Cardiac atrium fibroblast (primary cell): Measurements from ENCODE around the gene RFC2. TPM values are rescaled to one million over a fixed set of nuclear protein-coding genes. Genes with fewer than 3 reads are reported as not detected.

Experiments
- total RNA-seq: library from RNA; depleted of rRNA; stranded (reverse); fragments of >200 nt; gene quantifications from 2 replicates; pipeline ENCODE4 v1.2.3, GENCODE V29; 2015

The RFC2 gene
- total RNA-seq: 9.9 and 15.6 TPM in 2 replicates

DNA sequence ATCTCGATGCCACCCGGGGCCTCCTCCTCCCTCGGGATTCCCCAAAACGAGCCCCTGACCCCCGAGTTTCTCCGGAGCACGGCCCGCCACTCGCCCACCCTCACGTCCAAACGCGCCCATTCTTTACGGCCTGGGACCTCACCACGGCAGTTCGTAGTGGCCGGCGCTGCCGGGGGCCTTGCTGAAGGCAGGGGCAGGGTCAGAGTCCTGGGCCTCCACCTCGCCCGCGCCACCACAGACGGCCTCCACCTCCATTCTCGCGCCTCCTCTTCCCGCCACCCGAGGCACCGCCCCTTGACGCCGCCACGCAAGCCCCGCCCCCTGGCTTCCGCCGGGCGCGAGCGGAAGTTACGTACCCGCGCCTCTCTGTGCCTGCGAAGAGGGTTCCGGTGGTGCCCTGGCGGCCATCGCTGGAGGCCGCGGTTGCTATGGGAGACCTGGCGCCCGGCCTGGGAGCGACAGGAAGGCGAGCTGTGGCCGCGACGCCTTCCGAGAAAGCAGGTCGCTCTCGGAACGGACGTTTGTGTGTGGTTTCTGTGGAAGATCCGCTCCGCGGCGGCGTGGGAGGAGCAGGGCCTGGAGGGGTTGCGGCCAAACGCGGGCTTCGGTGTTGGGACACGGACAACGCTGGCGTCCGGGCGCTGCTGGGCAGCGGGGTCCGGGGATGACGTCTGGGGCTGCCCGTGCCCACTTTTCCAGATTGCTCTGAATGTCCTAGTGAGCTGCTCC lies at the start of gene RFC2:
Gene RFC2 (minus strand): TSS at position 271 of the 729 bp plus-strand sequence. CDS start 16 bp downstream, at position 255.

DNA sequence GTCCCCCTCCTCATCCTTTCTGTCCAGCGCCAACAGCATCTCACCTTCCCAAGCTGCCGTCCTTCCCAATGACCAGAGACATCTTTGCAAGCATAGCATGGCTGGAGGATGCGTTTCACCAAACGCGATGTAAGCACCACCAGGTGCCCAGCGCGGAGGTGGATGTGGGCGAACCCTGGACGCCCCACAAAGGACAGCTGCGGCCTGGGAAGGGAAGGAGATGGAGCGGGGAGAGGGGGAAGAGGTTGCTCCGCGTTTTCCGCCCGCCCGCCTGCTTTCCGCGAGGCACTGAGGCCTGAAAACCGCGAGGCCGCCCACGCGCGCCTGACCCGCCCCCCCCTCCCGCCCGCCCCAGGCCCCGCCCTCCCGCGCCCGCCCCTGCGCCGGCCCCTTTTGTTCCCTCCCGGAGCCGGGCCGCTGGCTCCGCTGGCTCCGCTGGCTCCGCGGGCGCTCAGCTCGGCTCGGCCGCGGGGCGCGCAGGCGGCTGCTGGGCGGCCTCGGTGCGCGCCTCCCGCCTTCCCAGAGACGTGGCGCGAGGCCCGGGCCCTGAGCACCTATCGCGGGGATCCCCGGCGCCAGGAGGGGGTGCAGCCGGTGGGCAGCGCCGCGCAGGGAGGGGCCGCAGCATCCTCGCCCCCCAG lies 34.9 kb upstream of the RFC2 start, which contains the start of gene CLIP2:
Gene CLIP2 (plus strand): TSS at position 390 of the 641 bp plus-strand sequence. CDS start 28,140 bp downstream, outside the sequence.

Other genes with a start within 250 kb of the RFC2 start
- gene ELN, start 226.2 kb downstream of the RFC2 start, total RNA-seq: 22.7 and 36.3 TPM in 2 replicates
- gene LIMK1, start 170.6 kb downstream of the RFC2 start, total RNA-seq: 19.4 and 23.3 TPM in 2 replicates
- 257 and 305 TPM in 2 replicates for gene EIF4H, start 80.0 kb downstream of the RFC2 start, total RNA-seq
- 3.7 TPM in 1 of 2 replicates, not detected in the other for gene LAT2, start 44.4 kb downstream of the RFC2 start, total RNA-seq
- 28.9 and 37.7 TPM in 2 replicates for gene CLIP2, start 35.0 kb upstream of the RFC2 start, total RNA-seq
- gene GTF2IRD1, start 199.5 kb upstream of the RFC2 start, total RNA-seq: 4.5 and 12.3 TPM in 2 replicates